ENCODE measurements around the gene COL27A1.

DNA sequence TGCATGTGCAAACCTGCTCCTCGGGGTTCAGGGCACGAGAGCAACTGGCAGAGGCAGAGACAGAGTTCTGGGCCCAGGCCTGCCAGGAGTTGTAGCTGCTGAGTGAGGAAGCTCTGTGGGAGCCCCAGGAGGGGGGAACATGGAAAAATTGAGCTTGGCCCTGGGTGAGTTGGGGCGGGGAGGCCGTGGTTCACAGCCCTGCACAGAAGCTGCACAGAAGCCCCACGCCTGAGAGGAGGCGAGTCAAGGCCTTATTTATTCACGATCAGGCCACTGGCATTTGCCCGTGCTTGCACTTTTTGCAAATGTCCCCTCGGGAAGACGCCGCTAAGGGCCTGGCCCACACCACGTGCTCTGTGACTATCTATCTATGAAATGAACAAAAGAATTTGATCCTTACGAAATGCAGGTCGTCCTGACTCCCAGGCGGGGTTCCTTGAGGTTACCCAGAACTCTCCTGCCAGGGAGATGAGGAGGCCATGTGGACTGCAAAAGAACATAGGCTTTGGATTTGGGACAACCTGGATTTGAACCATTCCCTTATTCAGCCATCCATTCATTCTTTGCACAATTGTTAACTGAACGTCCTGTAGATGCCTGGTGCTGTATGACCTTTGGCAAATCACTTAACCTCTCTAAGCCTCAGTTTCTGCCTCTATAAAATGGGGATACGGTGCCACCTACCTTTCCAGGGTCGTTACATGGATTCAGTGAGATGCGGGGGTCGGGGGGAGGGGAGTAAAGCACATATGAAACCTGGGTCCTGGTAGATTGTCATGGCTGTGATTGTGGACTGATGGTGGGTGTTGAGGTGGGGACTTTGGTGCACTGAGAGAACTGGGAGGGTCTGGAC, 17.9 kb downstream of the COL27A1 start:
- TF ChIP-seq ZBTB1 (tag by site-specific recombination; IDR thresholded peaks at IDR 0.05) = no peak
- TF ChIP-seq ZNF621 (tag by site-specific recombination; IDR thresholded peaks at IDR 0.05) = no peak
- TF ChIP-seq ZNF670 (tag by site-specific recombination; IDR thresholded peaks at IDR 0.05; ENCODE audit: low read depth) = no peak
- no peak for TF ChIP-seq ZFP37 (tag by site-specific recombination; IDR thresholded peaks at IDR 0.05)
- TF ChIP-seq ZNF600 (tag by site-specific recombination; IDR thresholded peaks at IDR 0.05) = no peak
- TF ChIP-seq CTCF (tag by site-specific recombination; IDR thresholded peaks at IDR 0.05) = no peak
- TF ChIP-seq ZBTB21 (tag by site-specific recombination; IDR thresholded peaks at IDR 0.05) = no peak
- no peak for TF ChIP-seq KLF16 (tag by site-specific recombination; IDR thresholded peaks at IDR 0.05)
- TF ChIP-seq ZIC2 (tag by site-specific recombination; IDR thresholded peaks at IDR 0.05) = peak; percentile 15; the same call in 1 of the 2 replicates
- no peak for TF ChIP-seq ZFP69B (tag by site-specific recombination; IDR thresholded peaks at IDR 0.05)
- TF ChIP-seq, protein P1, sequence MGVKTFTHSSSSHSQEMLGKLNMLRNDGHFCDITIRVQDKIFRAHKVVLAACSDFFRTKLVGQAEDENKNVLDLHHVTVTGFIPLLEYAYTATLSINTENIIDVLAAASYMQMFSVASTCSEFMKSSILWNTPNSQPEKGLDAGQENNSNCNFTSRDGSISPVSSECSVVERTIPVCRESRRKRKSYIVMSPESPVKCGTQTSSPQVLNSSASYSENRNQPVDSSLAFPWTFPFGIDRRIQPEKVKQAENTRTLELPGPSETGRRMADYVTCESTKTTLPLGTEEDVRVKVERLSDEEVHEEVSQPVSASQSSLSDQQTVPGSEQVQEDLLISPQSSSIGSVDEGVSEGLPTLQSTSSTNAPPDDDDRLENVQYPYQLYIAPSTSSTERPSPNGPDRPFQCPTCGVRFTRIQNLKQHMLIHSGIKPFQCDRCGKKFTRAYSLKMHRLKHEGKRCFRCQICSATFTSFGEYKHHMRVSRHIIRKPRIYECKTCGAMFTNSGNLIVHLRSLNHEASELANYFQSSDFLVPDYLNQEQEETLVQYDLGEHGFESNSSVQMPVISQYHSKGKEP (tag by site-specific recombination; IDR thresholded peaks at IDR 0.05) = no peak
- TF ChIP-seq ZNF354C (tag by site-specific recombination; IDR thresholded peaks at IDR 0.05; ENCODE audit: borderline replicate concordance, low read depth) = no peak

All from HEK293 (cell line).